ENCODE data around the gene TSPY1. TPM values are rescaled to one million over a fixed set of nuclear protein-coding genes. Genes with fewer than 3 reads are reported as not detected.

The TSPY1 gene
- total RNA-seq (2022; extraction: Qiagen RNA extraction; ENCODE audit: low read depth): not detected in 5 replicates

DNA sequence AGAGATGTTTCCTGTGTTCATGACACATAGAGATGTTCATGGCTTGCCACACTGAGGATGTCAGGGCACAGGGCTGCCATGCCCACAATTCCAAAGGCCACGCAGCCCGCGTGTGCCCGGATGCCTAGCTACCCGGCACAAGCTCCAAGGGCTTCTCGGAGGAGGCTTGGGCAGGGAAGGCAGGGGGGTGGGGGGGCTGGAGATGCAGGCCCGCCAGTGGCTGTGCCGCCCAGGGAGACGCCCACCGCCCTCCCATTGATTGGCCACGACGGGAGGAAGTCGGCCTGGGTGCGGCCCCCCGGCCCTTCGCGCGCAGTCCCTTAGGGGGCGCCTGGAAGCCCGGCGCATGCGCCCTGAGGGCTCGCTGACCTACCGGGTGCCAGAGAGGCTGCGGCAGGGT is at the start of gene TSPY1:
TSS of gene TSPY1 (plus strand) at position 301 of the 400 bp plus-strand sequence. CDS start at position 347, 46 bp downstream.

GRCh38 chrY:9486967-9487366 is 20.2 kb downstream of the TSPY1 start, which contains the start of gene TSPY9:
Gene TSPY9 (plus strand): TSS chrY:9487267. CDS start chrY:9487313, 46 bp downstream.

Other genes starting within 250 kb of the TSPY1 start
- not detected in 5 replicates for gene TSPY4, start 129.5 kb upstream of the TSPY1 start, total RNA-seq (2022; extraction: Qiagen RNA extraction; ENCODE audit: low read depth)
- gene TSPY8, start 109.2 kb upstream of the TSPY1 start, total RNA-seq (2022; extraction: Qiagen RNA extraction; ENCODE audit: low read depth): not detected in 5 replicates
- not detected in 5 replicates for gene TSPY3, start 68.5 kb upstream of the TSPY1 start, total RNA-seq (2022; extraction: Qiagen RNA extraction; ENCODE audit: low read depth)
- gene TSPY9, start 20.3 kb downstream of the TSPY1 start, total RNA-seq (2022; extraction: Qiagen RNA extraction; ENCODE audit: low read depth): not detected in 5 replicates
- not detected in 5 replicates for gene TSPY10, start 60.9 kb downstream of the TSPY1 start, total RNA-seq (2022; extraction: Qiagen RNA extraction; ENCODE audit: low read depth)